Adrenal gland (tissue), 12 donors: ENCODE results near the gene DVL1. TPM values are rescaled to one million over a fixed set of nuclear protein-coding genes. Genes with fewer than 3 reads are reported as not detected.

Experiments used
- DNase-seq, 7 donors: peaks; one replicate each; pipeline ENCODE4 v3.0.0-alpha.2; 2019 to 2020
- H3K27ac ChIP-seq, 5 donors: fragments of 200-600 bp; sonication (generic) in 4 of 5; 1 replicate in 3 of 5; 2 replicates in 2 of 5; pipeline versions ENCODE4 v1.5.1 to v1.8.0; 2016 to 2020; ENCODE audit warnings: mild to moderate bottlenecking in 1 of 5
- H3K27me3 ChIP-seq: fragments of 200-600 bp; 2 replicates; pipeline ENCODE4 v1.8.0; 2021
- H3K36me3 ChIP-seq, 2 donors: fragments of 200-600 bp; replicated peaks in 1 of 2; 1 replicate in 1 of 2; 2 replicates in 1 of 2; pipeline versions ENCODE4 v1.5.1 to v1.8.0; 2018 to 2022
- H3K4me1 ChIP-seq, 2 donors: fragments of 200-600 bp; replicated peaks in 1 of 2; 1 replicate in 1 of 2; 2 replicates in 1 of 2; pipeline versions ENCODE4 v1.5.1 to v1.8.0; 2018 to 2021
- H3K4me3 ChIP-seq, 4 donors: fragments of 200-600 bp; sonication (generic) in 3 of 4; one replicate each; pipeline ENCODE4 v1.5.1; 2016 to 2018
- H3K9me3 ChIP-seq, 3 donors: fragments of 200-600 bp; sonication (generic) in 1 of 3; replicated peaks in 1 of 3; 1 replicate in 2 of 3; 2 replicates in 1 of 3; pipeline versions ENCODE4 v1.5.1 to v1.8.0; 2016 to 2021
- CTCF ChIP-seq, 6 experiments: fragments of 450-650 bp in 4 of 6; fragments of 200-600 bp in 2 of 6; sonication (generic) in 1 of 6; IDR thresholded peaks; 1 replicate in 5 of 6; 2 replicates in 1 of 6; pipeline versions ENCODE4 v1.5.1 to v1.8.0; 2016 to 2021; ENCODE audit warnings: antibody characterized with exemption in 6 of 6, mild to moderate bottlenecking in 2 of 6, moderate library complexity in 1 of 6
- POLR2A ChIP-seq, 2 donors: fragments of 450-650 bp; IDR thresholded peaks; one replicate each; pipeline ENCODE4 v1.6.1; 2017; ENCODE audit warnings: antibody characterized with exemption in 2 of 2, mild to moderate bottlenecking in 2 of 2, moderate library complexity in 1 of 2
- WGBS, 4 donors: extraction: QIAGEN DNeasy Blood & Tissue Kit in 2 of 4; methylation state at CpG; one replicate each; pipeline versions ENCODE4 v1.1.5 to v1.1.7; 2013 to 2017; 5-methylcytosine and 5-hydroxymethylcytosine counted together
- intact Hi-C, 2 donors: fragments of 100-400 bp; cut with DNase I; formaldehyde crosslinking; loops; one replicate each; pipeline versions ENCODE4 v1.14.1 to v1.15.0; 2022 to 2023
- polyA plus RNA-seq, 3 donors: library from polyadenylated mRNA; stranded (reverse); fragments of 200-250 nt in 2 of 3; fragments of 350-450 nt in 1 of 3; fragmentation: Illumina TruSeq in 1 of 3; extraction: RNeasy Lipid Tissue Mini Kit (QIAGEN cat#74804) in 1 of 3; gene quantifications; one replicate each; pipeline ENCODE4 v1.2.3, GENCODE V29; 2013 to 2014
- total RNA-seq, 9 donors: library from RNA; depleted of rRNA in 4 of 9; stranded (reverse); fragments of >200 nt in 4 of 9; fragments of 120-200 nt in 1 of 9; fragmentation: NEBNext Ultra II Directional in 1 of 9; extraction: Animal tissue kit (Norgen Biotek cat#: 25700) in 1 of 9; gene quantifications; one replicate each; pipeline versions ENCODE4 v1.1.0 to v1.2.4, GENCODE V29; 2013 to 2023
- donor health status: healthy with polysubstance abuse.
- donor health status: Bipolar disorder and iron deficiency.
- donor health status: DM: yes; HTN: yes; CAD: no.
- donor health status: DM: no; HTN: no; CAD: no.
- donor health status: DM: no; HTN: no; CAD: no.
- donor health status: DM: yes; HTN: yes; CAD: no.

DVL1 gene
- total and polyA plus RNA-seq, 12 donors: 4.0 to 279 (median 89.2) TPM

DNA sequence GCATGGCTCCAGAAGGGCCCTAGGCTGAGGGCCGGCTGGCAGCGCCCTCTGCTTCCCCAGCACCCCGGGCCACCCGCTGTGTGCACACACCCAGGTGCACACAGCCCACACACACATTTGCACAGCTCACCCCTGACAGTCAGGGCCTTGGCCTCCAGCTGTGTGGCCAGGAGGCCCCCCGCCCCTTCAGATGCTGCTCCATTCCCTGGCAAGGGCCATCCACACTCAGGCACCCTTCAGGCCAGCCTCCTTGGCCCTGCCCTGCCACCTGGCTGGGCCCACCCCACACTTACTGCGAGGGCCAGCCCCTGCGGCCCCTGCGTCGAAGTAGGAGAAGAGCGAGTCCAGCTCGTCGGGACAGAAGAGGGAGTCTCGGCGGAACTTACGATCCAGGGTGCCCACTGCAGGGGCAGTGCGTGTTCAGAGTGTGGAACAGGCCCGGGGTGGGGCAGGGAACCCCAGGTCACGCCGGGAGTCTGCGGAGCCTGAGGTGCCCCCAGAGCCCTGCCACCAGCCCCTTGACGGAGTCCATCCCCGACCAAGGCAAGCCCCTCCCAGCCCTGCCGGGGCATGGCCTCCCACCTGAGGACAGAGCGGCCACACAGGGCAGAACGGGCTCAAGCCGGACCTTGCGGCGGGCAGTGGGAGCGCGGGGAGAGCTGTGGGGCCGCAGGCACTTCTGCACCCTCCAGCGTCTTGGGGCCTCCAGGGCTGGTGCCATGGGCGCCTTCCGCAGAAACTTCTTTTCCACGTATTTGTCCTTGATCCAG lies 53.9 kb downstream of the DVL1 start:
- TF ChIP-seq POLR2A (IDR thresholded peaks at IDR 0.05): no peak
- no peak for TF ChIP-seq CTCF (IDR thresholded peaks at IDR 0.05)
- peaks cover 0 to 9% of the 10 kb centered on the region in 2 donors for H3K36me3 ChIP-seq
- 93 to 99% (median 95%) methylated on average over 21 to 35 of the region's 35 CpGs for WGBS, 4 donors
- no peaks in the 10 kb centered on the region for H3K4me1 ChIP-seq
- H3K9me3 ChIP-seq: no peaks in the 10 kb centered on the region
- intact Hi-C loops: loop anchor here in 1 of 2 donors (10.0 kb wide), 1 partner anchor 311 kb away; the partner anchor contains the start of gene PERM1
- no peak overlapping the region for H3K27ac ChIP-seq
- no peak for DNase-seq
- no peak overlapping the region for H3K4me3 ChIP-seq
- no peaks in the 10 kb centered on the region for H3K27me3 ChIP-seq

GRCh38 chr1:1294250-1294890 lies 54.8 kb downstream of the DVL1 start:
- intact Hi-C loops: loop anchor here in 1 of 2 donors (10.0 kb wide), 1 partner anchor 310 kb away; the partner anchor contains the start of gene PERM1

GRCh38 chr1:1293263-1294249 lies 55.7 kb downstream of the DVL1 start:
- no peaks in the 10 kb centered on the region for H3K9me3 ChIP-seq
- no peaks in the 10 kb centered on the region for H3K4me1 ChIP-seq
- DNase-seq: no peak
- H3K27ac ChIP-seq: no peak overlapping the region
- peaks cover 0 to 9% of the 10 kb centered on the region in 2 donors for H3K36me3 ChIP-seq
- H3K27me3 ChIP-seq: no peaks in the 10 kb centered on the region
- no peak for TF ChIP-seq CTCF (IDR thresholded peaks at IDR 0.05)
- no peak for TF ChIP-seq POLR2A (IDR thresholded peaks at IDR 0.05)
- no peak overlapping the region for H3K4me3 ChIP-seq
- intact Hi-C loops: loop anchor here in 1 of 2 donors (10.0 kb wide), 1 partner anchor 309 kb away; the partner anchor contains the start of gene PERM1
- WGBS, 4 donors: 66 to 81% (median 78%) methylated on average over 4 to 94 of the region's 94 CpGs

More at GRCh38 chr1:1294250-1294890, 54.8 kb downstream of the DVL1 start:
- Histone ChIP-seq H3K9me3 (no peaks in the 10 kb centered on the region), H3K4me1 (no peaks in the 10 kb centered on the region), H3K27ac (no peak overlapping the region), H3K4me3 (no peak overlapping the region), H3K27me3 (no peaks in the 10 kb centered on the region), H3K36me3 (peaks cover 0 to 9% of the 10 kb centered on the region in 2 donors)
- no peak for DNase-seq
- WGBS, 4 donors: 86 to 89% methylated on average over 57 to 58 of the region's 58 CpGs; no CpG with 5 or more reads in 2 of the 4 donors
- TF ChIP-seq POLR2A (IDR thresholded peaks at IDR 0.05) (no peak), CTCF (IDR thresholded peaks at IDR 0.05) (no peak)
